Upper lobe of left lung (tissue), 6 donors: ENCODE measurements around the gene SSC4D. TPM values are rescaled to one million over a fixed set of nuclear protein-coding genes. Genes with fewer than 3 reads are reported as not detected.
"Not testable (repeated sequence)": the region's sequence is repeated elsewhere in the genome, so short reads cannot be mapped to it uniquely, and the experiment has no call there.

Experiments
- ATAC-seq, 2 donors: fragments of 200-7000 bp; cut with Tn5 transposase; one replicate each; pipeline ENCODE4 v1.9.1; 2022; ENCODE audit warnings: mild to moderate bottlenecking in 2 of 2, moderate library complexity in 2 of 2; ENCODE audit not compliant: low FRiP score in 2 of 2
- DNase-seq, 2 donors: peaks; one replicate each; pipeline ENCODE4 v3.0.0-alpha.2; 2019 to 2020
- H3K27ac ChIP-seq, 4 donors: fragments of 200-600 bp; sonication (generic); one replicate each; pipeline ENCODE4 v1.5.1; 2016 to 2019
- H3K27me3 ChIP-seq, 4 donors: fragments of 200-600 bp; sonication (generic); one replicate each; pipeline ENCODE4 v1.5.1; 2017 to 2019
- H3K36me3 ChIP-seq, 4 donors: fragments of 200-600 bp; sonication (generic); one replicate each; pipeline ENCODE4 v1.5.1; 2016 to 2019
- H3K4me1 ChIP-seq, 4 donors: fragments of 200-600 bp; sonication (generic); one replicate each; pipeline ENCODE4 v1.5.1; 2018 to 2019
- H3K4me3 ChIP-seq, 4 donors: fragments of 200-600 bp; sonication (generic); one replicate each; pipeline ENCODE4 v1.5.1; 2017 to 2019; ENCODE audit warnings: mild to moderate bottlenecking in 2 of 4, moderate library complexity in 1 of 4
- H3K9me3 ChIP-seq, 4 donors: fragments of 200-600 bp; sonication (generic); one replicate each; pipeline ENCODE4 v1.5.1; 2018 to 2019
- CTCF ChIP-seq, 6 experiments: fragments of 450-650 bp in 4 of 6; fragments of 200-600 bp in 2 of 6; sonication (generic) in 2 of 6; IDR thresholded peaks; one replicate each; pipeline ENCODE4 v1.5.1; 2016 to 2019; ENCODE audit warnings: antibody characterized with exemption in 6 of 6
- EP300 ChIP-seq, 4 donors: sonication (generic); formaldehyde crosslinking; IDR thresholded peaks; one replicate each; pipeline ENCODE4 v1.5.1; 2017; ENCODE audit warnings: antibody characterized with exemption in 4 of 4, control low read depth in 2 of 4
- POLR2A ChIP-seq, 4 donors: fragments of 450-650 bp; IDR thresholded peaks; one replicate each; pipeline ENCODE4 v1.5.1; 2016 to 2017; ENCODE audit warnings: antibody characterized with exemption in 4 of 4, mild to moderate bottlenecking in 2 of 4
- POLR2AphosphoS5 ChIP-seq, 2 donors: sonication (generic); formaldehyde crosslinking; IDR thresholded peaks; one replicate each; pipeline ENCODE4 v1.5.1; 2017; ENCODE audit warnings: antibody characterized with exemption in 2 of 2
- WGBS, 2 donors: methylation state at CpG; one replicate each; pipeline ENCODE4 v1.1.5; 2017 to 2018; 5-methylcytosine and 5-hydroxymethylcytosine counted together
- total RNA-seq, 6 donors: library from RNA; depleted of rRNA in 4 of 6; stranded (reverse); fragments of >200 nt in 4 of 6; gene quantifications; one replicate each; pipeline versions ENCODE4 v1.1.0 to v1.2.1, GENCODE V29; 2016 to 2021
- donor health status: DM: no; HTN: no; CAD: no; lungs with moderate emphysema.
- donor health status: DM: no; HTN: yes; CAD: no; lungs with severe emphysema.

Gene SSC4D
- total RNA-seq = 1 to 10 TPM in 5 of 6 donors, not detected in 1; 1.7 to 2.1 (median 1.9) TPM

GRCh38 chr7:76409537-76409936 is at the start of gene SSC4D:
Gene SSC4D (minus strand): TSS chr7:76409697. CDS start chr7:76404439, 5,258 bp downstream.
- no peak for DNase-seq
- no peak for TF ChIP-seq CTCF (IDR thresholded peaks at IDR 0.05)
- TF ChIP-seq POLR2AphosphoS5 (IDR thresholded peaks at IDR 0.05) = no peak
- no peak for TF ChIP-seq POLR2A (IDR thresholded peaks at IDR 0.05)
- TF ChIP-seq EP300 (IDR thresholded peaks at IDR 0.05) = no peak
- H3K27me3 ChIP-seq = no peaks in the 10 kb centered on the region
- no peak within 1 kb of the TSS for H3K4me3 ChIP-seq
- no peaks in the 10 kb centered on the region for H3K9me3 ChIP-seq
- H3K36me3 ChIP-seq = no peaks in the 10 kb centered on the region
- H3K27ac ChIP-seq = no peak within 1 kb of the TSS
- 83 to 84% methylated on average over 5 to 6 of the region's 6 CpGs for WGBS, 2 donors
- ATAC-seq = no peak
- H3K4me1 ChIP-seq = no peaks in the 10 kb centered on the region

- ATAC-seq, DNase-seq, H3K27me3 ChIP-seq, H3K27ac ChIP-seq, H3K4me1 ChIP-seq, H3K36me3 ChIP-seq, H3K4me3 ChIP-seq, H3K9me3 ChIP-seq: not testable (repeated sequence)
- 25 to 40% methylated on average over 1 to 2 of the region's 4 CpGs for WGBS, 2 donors
These were observed 49.0 kb upstream of the SSC4D start for GRCh38 chr7:76458504-76458903.

- H3K9me3 ChIP-seq, H3K4me1 ChIP-seq, H3K36me3 ChIP-seq, H3K27ac ChIP-seq, DNase-seq, H3K4me3 ChIP-seq, H3K27me3 ChIP-seq: not testable (repeated sequence)
- no CpG with 5 or more reads among the region's 4 CpGs for WGBS, 2 donors
- ATAC-seq = peak in 1 of 2 donors; percentile 69
These were observed 47.5 kb upstream of the SSC4D start for GRCh38 chr7:76457017-76457416.

GRCh38 chr7:76445577-76446008 is 36.1 kb upstream of the SSC4D start:
- not testable (repeated sequence) for H3K4me1 ChIP-seq, H3K9me3 ChIP-seq, H3K27me3 ChIP-seq, H3K36me3 ChIP-seq, H3K4me3 ChIP-seq
- H3K27ac ChIP-seq = peak overlapping the region; percentile 35 to 81 (median 70)
- ATAC-seq = peak; percentile 74 to 98
- peak in 1 of 2 donors; percentile 51 for DNase-seq
- WGBS, 2 donors = 5% methylated on average over 4 of the region's 5 CpGs; no CpG with 5 or more reads in 1 of the 2 donors

- H3K27me3 ChIP-seq, DNase-seq, H3K9me3 ChIP-seq, ATAC-seq, H3K4me3 ChIP-seq, H3K36me3 ChIP-seq, H3K4me1 ChIP-seq: not testable (repeated sequence)
- H3K27ac ChIP-seq = peak overlapping the region in 1 of 4 donors; percentile 30
- 47 to 60% methylated on average over 7 to 9 of the region's 12 CpGs for WGBS, 2 donors
These were observed 34.3 kb upstream of the SSC4D start for GRCh38 chr7:76443846-76444245.

GRCh38 chr7:76442664-76443446 is 33.4 kb upstream of the SSC4D start:
- not testable (repeated sequence) for ATAC-seq, H3K36me3 ChIP-seq, H3K4me1 ChIP-seq, H3K4me3 ChIP-seq, H3K27me3 ChIP-seq, DNase-seq, H3K9me3 ChIP-seq, H3K27ac ChIP-seq
- WGBS, 2 donors = 92 to 100% methylated on average over 2 of the region's 5 CpGs

- H3K27me3 ChIP-seq, H3K9me3 ChIP-seq, H3K27ac ChIP-seq, H3K4me1 ChIP-seq, DNase-seq, H3K36me3 ChIP-seq, H3K4me3 ChIP-seq: not testable (repeated sequence)
- ATAC-seq = peak in 1 of 2 donors; percentile 64
- 86 to 100% methylated on average over 1 of the region's 10 CpGs for WGBS, 2 donors
These were observed 32.3 kb upstream of the SSC4D start for GRCh38 chr7:76441792-76442191.

- H3K36me3 ChIP-seq, H3K9me3 ChIP-seq, DNase-seq, H3K4me3 ChIP-seq, H3K27ac ChIP-seq, H3K27me3 ChIP-seq, H3K4me1 ChIP-seq, ATAC-seq: not testable (repeated sequence)
- 85 to 100% methylated on average over 3 to 4 of the region's 4 CpGs for WGBS, 2 donors
These were observed 30.9 kb upstream of the SSC4D start for GRCh38 chr7:76440404-76440803.

GRCh38 chr7:76439120-76439888 is 29.8 kb upstream of the SSC4D start:
- WGBS, 2 donors = 86% methylated on average over 1 of the region's 7 CpGs; no CpG with 5 or more reads in 1 of the 2 donors
- H3K36me3 ChIP-seq, H3K4me3 ChIP-seq, DNase-seq, H3K9me3 ChIP-seq, H3K27me3 ChIP-seq, H3K27ac ChIP-seq, H3K4me1 ChIP-seq: not testable (repeated sequence)
- ATAC-seq = peak in 1 of 2 donors; percentile 51
